Mesodermal cell (in vitro differentiated cells): ENCODE data around the gene SKOR2. TPM values are rescaled to one million over a fixed set of nuclear protein-coding genes. Genes with fewer than 3 reads are reported as not detected.

Experiments used
- H3K27ac ChIP-seq: 2 replicates; pipeline ENCODE4 v1.7.0; 2013; ENCODE audit warnings: mild to moderate bottlenecking, low read depth, low read length, moderate library complexity; ENCODE audit not compliant: severe bottlenecking
- H3K36me3 ChIP-seq: 2 replicates; pipeline ENCODE4 v1.7.1; 2013; ENCODE audit warnings: mild to moderate bottlenecking, low read length, moderate library complexity; ENCODE audit not compliant: control insufficient read depth, insufficient read depth
- H3K4me1 ChIP-seq: one replicate; pipeline ENCODE4 v1.7.1; 2013; ENCODE audit warnings: mild to moderate bottlenecking, low read length; ENCODE audit not compliant: insufficient read depth, control insufficient read depth, poor library complexity, severe bottlenecking
- H3K4me3 ChIP-seq: 2 replicates; pipeline ENCODE4 v1.7.0; 2013; ENCODE audit warnings: low read length, control low read depth, mild to moderate bottlenecking; ENCODE audit not compliant: insufficient read depth, poor library complexity, severe bottlenecking; ENCODE audit errors: extremely low read depth
- H3K9me3 ChIP-seq: 2 replicates; pipeline ENCODE4 v1.7.1; 2013; ENCODE audit warnings: mild to moderate bottlenecking, low read length, moderate library complexity; ENCODE audit not compliant: control insufficient read depth
- WGBS, 2 experiments: methylation state at CpG; one replicate each; pipeline ENCODE4 v1.1.5; 2013; ENCODE audit warnings: missing lambda C conversion rate in 2 of 2; ENCODE audit not compliant: insufficient coverage in 2 of 2; 5-methylcytosine and 5-hydroxymethylcytosine counted together
- polyA plus RNA-seq, 2 experiments: library from polyadenylated mRNA; stranded (reverse); fragments of 50-300 nt; gene quantifications; one replicate each; pipeline ENCODE4 v1.2.3, GENCODE V29; 2013

Gene SKOR2
- not detected for polyA plus RNA-seq (2013, experiment 1 of 2)
- not detected for polyA plus RNA-seq (2013, experiment 2 of 2)

DNA sequence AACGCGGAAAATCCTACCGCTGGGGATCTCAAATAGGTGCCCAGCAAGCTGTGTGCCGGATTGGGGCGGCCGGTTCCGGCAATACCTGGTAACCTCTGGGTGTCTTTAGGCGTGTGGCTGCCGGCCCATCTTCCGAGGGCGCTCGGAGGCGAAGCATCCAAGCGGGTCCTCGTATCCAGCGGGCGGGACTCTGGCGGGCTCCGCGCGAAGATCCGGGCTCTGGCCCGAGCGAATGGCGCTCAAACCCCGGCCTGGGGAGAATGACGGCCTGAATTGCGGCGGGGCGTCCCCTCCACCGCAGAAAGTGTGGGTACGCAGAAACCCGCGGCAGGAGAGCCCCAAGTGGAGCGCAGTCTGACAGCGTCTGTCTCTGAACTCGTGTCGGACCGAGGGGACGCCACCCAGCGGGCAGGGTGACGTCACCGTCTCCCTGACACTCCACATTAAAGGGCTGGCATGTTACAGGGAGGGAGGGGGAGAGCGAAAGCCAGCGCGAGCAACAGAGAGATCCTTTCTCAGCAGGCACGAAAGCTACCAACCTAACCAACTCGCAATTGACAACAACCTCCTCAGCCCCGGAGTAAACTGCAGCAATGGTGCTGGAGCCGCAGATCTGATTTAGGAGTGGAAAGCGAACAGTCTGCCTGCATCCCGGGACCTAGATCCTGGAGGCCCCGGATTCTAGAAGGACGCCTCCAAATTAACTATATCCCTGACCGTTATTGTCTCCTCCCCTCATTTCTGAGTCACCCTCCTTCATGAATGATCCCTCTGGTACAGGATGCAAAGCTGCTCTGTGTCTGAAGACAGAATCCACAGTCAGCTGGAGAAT, at the start of gene SKOR2:
Gene SKOR2, minus strand, starts transcription at position 372 of the 832 bp plus-strand sequence. CDS start 2,477 bp downstream, outside the sequence.
- peak within 1 kb of the TSS; percentile 28 for H3K4me3 ChIP-seq
- H3K4me1 ChIP-seq = no peaks in the 10 kb centered on the region
- WGBS, 2 experiments = 3 to 4% methylated on average over 39 to 49 of the region's 55 CpGs
- H3K36me3 ChIP-seq = no peaks in the 10 kb centered on the region
- no peaks in the 10 kb centered on the region for H3K9me3 ChIP-seq
- H3K27ac ChIP-seq = no peak within 1 kb of the TSS

DNA sequence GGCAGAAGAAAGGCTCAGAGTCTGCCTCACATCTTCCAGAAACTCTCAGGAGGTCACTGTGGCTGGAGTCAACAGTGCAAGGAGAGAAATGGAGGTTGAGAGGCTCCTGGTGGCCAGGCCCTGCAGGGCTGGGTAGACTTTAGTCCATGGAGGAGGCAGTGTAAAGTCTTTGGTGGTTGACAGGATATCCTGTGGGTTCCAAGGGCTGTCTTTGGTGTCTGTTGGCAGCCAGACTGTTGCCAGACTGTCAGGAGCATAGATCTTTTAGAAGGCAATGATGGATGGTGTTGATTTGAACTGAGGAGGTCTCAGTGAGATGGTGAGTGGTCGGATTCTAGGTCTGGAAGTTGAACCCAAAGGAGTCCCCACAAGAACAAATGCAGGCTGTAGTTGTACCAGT, 45.0 kb upstream of the SKOR2 start:
- Histone ChIP-seq H3K4me3 (no peak overlapping the region), H3K27ac (no peak overlapping the region), H3K9me3 (no peaks in the 10 kb centered on the region), H3K4me1 (no peaks in the 10 kb centered on the region), H3K36me3 (no peaks in the 10 kb centered on the region)
- WGBS, 2 experiments = 100% methylated on average over 1 of the region's 1 CpG; no CpG with 5 or more reads in 1 of the 2 experiments

DNA sequence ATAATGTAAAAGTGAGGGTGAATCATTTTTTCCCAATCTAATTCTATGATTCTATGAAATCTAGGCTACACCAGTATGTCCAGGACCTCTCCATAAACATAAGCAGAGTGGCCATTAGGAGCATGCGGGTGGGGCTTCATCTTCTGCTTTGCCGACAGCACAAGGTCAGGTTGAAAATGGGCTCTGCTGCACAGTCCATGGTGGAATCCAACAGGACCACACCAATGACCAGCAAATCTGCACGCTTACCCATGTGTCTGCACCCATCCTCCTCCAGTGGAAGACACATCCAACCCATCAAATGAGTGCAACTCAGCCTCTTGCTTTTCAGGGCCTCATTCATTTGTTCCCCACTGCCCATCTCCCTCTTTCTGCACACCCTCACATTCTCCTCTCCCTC, 43.3 kb upstream of the SKOR2 start:
- Histone ChIP-seq H3K9me3 (no peaks in the 10 kb centered on the region), H3K4me3 (no peak overlapping the region), H3K36me3 (no peaks in the 10 kb centered on the region), H3K27ac (no peak overlapping the region), H3K4me1 (no peaks in the 10 kb centered on the region)
- WGBS, 2 experiments = 96% methylated on average over 3 of the region's 3 CpGs; no CpG with 5 or more reads in 1 of the 2 experiments

GRCh38 chr18:47288741-47289140, 37.3 kb upstream of the SKOR2 start:
- Histone ChIP-seq H3K27ac (no peak overlapping the region), H3K9me3 (no peaks in the 10 kb centered on the region), H3K4me3 (no peak overlapping the region), H3K36me3 (no peaks in the 10 kb centered on the region), H3K4me1 (no peaks in the 10 kb centered on the region)

DNA sequence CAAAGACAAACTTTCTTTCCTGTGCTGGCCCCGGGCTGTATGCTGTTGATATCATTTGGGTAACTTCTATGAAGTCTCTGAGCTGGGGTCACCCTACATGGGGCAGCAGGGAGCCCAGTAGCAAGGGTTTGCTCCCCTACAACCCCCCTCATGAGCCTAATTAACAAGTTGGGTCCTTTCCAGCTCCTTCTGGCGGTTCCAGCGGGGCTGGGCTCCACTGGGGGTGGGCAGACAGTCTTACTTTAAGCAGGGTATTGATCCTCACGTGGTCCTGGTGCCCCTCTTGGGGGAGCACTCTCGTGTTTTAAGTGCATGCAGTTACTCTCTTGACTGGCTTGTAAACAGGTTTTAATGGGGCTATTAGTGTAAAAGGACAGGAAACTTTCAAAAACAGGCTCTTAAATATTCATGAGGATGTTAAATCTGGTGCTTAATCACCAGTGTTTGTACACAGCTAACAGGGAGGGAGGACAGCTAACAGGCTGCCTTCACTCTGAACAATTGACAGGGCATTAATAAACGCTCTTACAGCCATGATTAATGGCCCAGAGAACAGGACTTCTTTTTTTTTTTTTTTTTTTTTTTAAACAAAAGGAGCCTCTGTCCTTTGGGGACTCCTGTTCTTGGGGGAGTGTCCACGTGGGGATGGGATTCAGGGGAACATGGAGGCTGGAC, 36.6 kb upstream of the SKOR2 start:
- no peaks in the 10 kb centered on the region for H3K4me1 ChIP-seq
- H3K9me3 ChIP-seq = no peaks in the 10 kb centered on the region
- no peak overlapping the region for H3K27ac ChIP-seq
- no peaks in the 10 kb centered on the region for H3K36me3 ChIP-seq
- WGBS, 2 experiments = 74 to 86% methylated on average over 3 to 4 of the region's 7 CpGs
- H3K4me3 ChIP-seq = no peak overlapping the region

GRCh38 chr18:47286776-47287410, 35.4 kb upstream of the SKOR2 start:
- Histone ChIP-seq H3K9me3 (no peaks in the 10 kb centered on the region), H3K36me3 (no peaks in the 10 kb centered on the region), H3K27ac (no peak overlapping the region), H3K4me1 (no peaks in the 10 kb centered on the region), H3K4me3 (no peak overlapping the region)
- 72 to 87% methylated on average over 2 to 3 of the region's 4 CpGs for WGBS, 2 experiments

DNA sequence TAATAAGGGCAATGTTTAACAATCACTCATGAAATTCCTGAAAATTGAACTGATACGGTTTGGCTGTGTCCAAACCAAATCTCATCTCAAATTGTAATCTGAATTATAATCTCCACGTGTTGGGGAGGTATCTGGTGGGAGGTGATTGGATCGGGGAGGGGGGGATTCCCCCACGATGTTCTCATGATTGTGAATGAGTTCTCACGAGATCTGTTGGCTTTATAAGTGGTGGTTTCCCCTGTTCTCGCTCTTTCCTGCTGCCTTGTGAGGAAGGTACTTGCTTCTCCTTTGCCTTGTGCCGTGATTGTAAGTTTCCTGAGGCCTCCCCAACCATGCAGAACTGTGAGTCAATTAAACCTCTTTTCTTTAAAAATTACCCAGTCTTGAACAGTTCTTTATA, 34.0 kb upstream of the SKOR2 start:
- no peaks in the 10 kb centered on the region for H3K9me3 ChIP-seq
- H3K36me3 ChIP-seq = no peaks in the 10 kb centered on the region
- H3K4me3 ChIP-seq = no peak overlapping the region
- H3K4me1 ChIP-seq = no peaks in the 10 kb centered on the region
- H3K27ac ChIP-seq = no peak overlapping the region
- 92 to 100% methylated on average over 1 to 2 of the region's 7 CpGs for WGBS, 2 experiments

DNA sequence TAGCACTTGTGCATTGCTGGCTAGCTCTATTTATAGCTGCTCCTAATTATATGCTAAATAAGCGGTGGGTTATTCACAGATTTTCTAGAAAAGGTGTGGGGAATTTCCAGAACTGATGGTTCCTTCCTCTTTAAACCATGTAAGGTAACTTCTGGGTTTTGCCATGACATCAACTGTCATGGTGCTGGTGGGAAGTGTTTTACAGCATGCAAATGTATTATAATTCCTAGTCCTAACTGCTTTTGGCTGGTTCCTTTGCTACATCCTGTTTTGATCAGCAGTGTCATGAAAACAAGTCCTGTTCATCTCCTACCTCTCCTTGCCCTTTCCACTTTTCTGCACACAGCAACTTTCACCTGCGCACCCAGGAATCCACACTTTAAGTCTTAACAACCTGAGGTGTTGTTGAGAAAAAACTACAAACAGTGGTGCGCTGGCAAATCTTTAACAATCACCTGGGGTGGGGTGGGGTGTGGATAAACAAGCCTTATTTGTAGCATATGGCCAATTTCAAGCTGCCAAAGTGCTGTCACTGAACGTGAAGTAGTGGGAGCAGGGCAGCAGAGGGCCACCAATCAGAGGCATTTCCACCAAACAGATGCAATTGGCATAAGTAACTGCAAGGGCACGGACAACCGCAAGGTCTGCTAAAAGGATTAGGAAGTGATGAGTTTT, 33.4 kb upstream of the SKOR2 start:
- 39 to 69% methylated on average over 1 to 3 of the region's 6 CpGs for WGBS, 2 experiments
- no peaks in the 10 kb centered on the region for H3K9me3 ChIP-seq
- no peak overlapping the region for H3K4me3 ChIP-seq
- no peaks in the 10 kb centered on the region for H3K4me1 ChIP-seq
- no peak overlapping the region for H3K27ac ChIP-seq
- no peaks in the 10 kb centered on the region for H3K36me3 ChIP-seq

DNA sequence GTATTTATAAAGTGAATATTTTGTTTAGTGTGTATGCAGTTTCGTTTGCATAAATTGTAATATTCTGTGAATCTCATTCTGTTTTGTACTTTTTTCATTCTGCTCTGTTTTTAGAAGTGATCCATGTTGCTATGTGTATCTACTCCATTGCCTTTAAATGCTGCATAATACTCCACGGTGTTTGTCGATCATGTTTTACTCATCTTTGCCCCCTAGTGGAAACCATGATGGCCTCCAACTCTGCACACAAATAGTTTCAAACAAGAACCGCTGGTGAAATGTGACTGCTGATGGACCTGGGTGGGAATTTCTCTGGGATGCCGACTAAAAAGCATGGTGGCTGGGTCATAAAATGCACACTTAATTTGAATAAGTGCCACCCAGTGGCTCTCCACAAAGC, 32.0 kb upstream of the SKOR2 start:
- H3K9me3 ChIP-seq = no peaks in the 10 kb centered on the region
- H3K36me3 ChIP-seq = no peaks in the 10 kb centered on the region
- no peak overlapping the region for H3K4me3 ChIP-seq
- no peak overlapping the region for H3K27ac ChIP-seq
- no peaks in the 10 kb centered on the region for H3K4me1 ChIP-seq
- WGBS, 2 experiments = 40 to 71% methylated on average over 1 to 3 of the region's 5 CpGs

- no peaks in the 10 kb centered on the region for H3K4me1 ChIP-seq
Measured at GRCh38 chr18:47280121-47280520, 28.7 kb upstream of the SKOR2 start.

More at GRCh38 chr18:47280121-47280520, 28.7 kb upstream of the SKOR2 start:
- Histone ChIP-seq H3K27ac (no peak overlapping the region), H3K9me3 (no peaks in the 10 kb centered on the region), H3K4me3 (no peak overlapping the region), H3K36me3 (no peaks in the 10 kb centered on the region)
- WGBS, 2 experiments = 60 to 76% methylated on average over 1 to 3 of the region's 3 CpGs
